H1 (cell line): ENCODE results near the gene PLA2R1. TPM values are rescaled to one million over a fixed set of nuclear protein-coding genes. Genes with fewer than 3 reads are reported as not detected.

Source experiments
- CTCF ChIA-PET: fragments of 300-600 bp; sonication (Branson Sonifier 250); formaldehyde crosslinking; loops from one replicate; lab custom pipeline; 2021; ENCODE audit not compliant: partially characterized antibody; lab: Charles Lee
- POLR2A ChIA-PET: fragments of 300-600 bp; sonication (Branson Sonifier 250); formaldehyde crosslinking; loops from one replicate; lab custom pipeline; 2021; ENCODE audit warnings: inconsistent platforms; ENCODE audit not compliant: partially characterized antibody; lab: Charles Lee
- DNase-seq, 2 experiments: peaks; one replicate each; pipeline versions ENCODE4 v3.0.0 to v3.0.0-alpha.2; 2010 to 2022; ENCODE audit warnings: low spot score in 2 of 2, low read depth in 1 of 2, mixed read lengths in 1 of 2
- FAIRE-seq: peaks from 2 replicates; lab custom pipeline; 2011; peaks lifted over from hg19 to GRCh38; lab: Jason Lieb, UNC
- H2AFZ ChIP-seq: 2 replicates; pipeline ENCODE4 v1.8.1; 2012; ENCODE audit warnings: low read length, inconsistent platforms
- H2AK5ac ChIP-seq: 2 replicates; pipeline ENCODE4 v1.6.1; 2013; ENCODE audit warnings: low read depth, low read length
- H2BK120ac ChIP-seq: replicated peaks from 2 replicates; pipeline ENCODE3; 2013; ENCODE audit warnings: low read depth, low read length, inconsistent platforms
- H2BK12ac ChIP-seq: 2 replicates; pipeline ENCODE4 v1.6.1; 2013; ENCODE audit warnings: low read depth, low read length
- H2BK15ac ChIP-seq: 2 replicates; pipeline ENCODE4 v1.6.1; 2013; ENCODE audit warnings: low read length
- H2BK20ac ChIP-seq: 2 replicates; pipeline ENCODE4 v1.6.1; 2013; ENCODE audit warnings: low read length
- H2BK5ac ChIP-seq: 2 replicates; pipeline ENCODE4 v1.6.1; 2013; ENCODE audit warnings: low read depth, low read length
- H3K14ac ChIP-seq: 2 replicates; pipeline ENCODE4 v1.6.1; 2013; ENCODE audit warnings: inconsistent platforms; ENCODE audit not compliant: insufficient read length
- H3K18ac ChIP-seq: 2 replicates; pipeline ENCODE4 v1.6.1; 2013; ENCODE audit warnings: low read length; ENCODE audit errors: extremely low read depth
- H3K23ac ChIP-seq: 2 replicates; pipeline ENCODE4 v1.6.1; 2013; ENCODE audit warnings: inconsistent platforms; ENCODE audit not compliant: insufficient read length
- H3K23me2 ChIP-seq: 2 replicates; pipeline ENCODE4 v1.6.1; 2013; ENCODE audit warnings: low read depth, low read length
- H3K27ac ChIP-seq: 2 replicates; pipeline ENCODE4 v1.6.1; 2011; ENCODE audit warnings: low read depth, low read length, inconsistent platforms
- H3K27me3 ChIP-seq, 4 experiments: replicated peaks in 1 of 4; 1 replicate in 1 of 4; 2 replicates in 3 of 4; pipeline versions ENCODE4 v1.6.1 to v1.8.1; 2011 to 2013; ENCODE audit warnings: low read length in 3 of 4, mild to moderate bottlenecking in 3 of 4, inconsistent platforms in 2 of 4, mixed read lengths in 2 of 4, moderate library complexity in 1 of 4; ENCODE audit not compliant: control insufficient read depth in 3 of 4, insufficient read depth in 3 of 4; ENCODE audit errors: extremely low read depth in 1 of 4
- H3K36me3 ChIP-seq, 4 experiments: 2 replicates each; pipeline versions ENCODE4 v1.6.1 to v1.8.1; 2011 to 2013; ENCODE audit warnings: mild to moderate bottlenecking in 4 of 4, low read length in 3 of 4, moderate library complexity in 2 of 4, control low read depth in 1 of 4, inconsistent platforms in 1 of 4; ENCODE audit not compliant: insufficient read depth in 4 of 4, control insufficient read depth in 2 of 4
- H3K4ac ChIP-seq: replicated peaks from 2 replicates; pipeline ENCODE3; 2013; ENCODE audit warnings: low read length, low read depth, mixed read lengths, inconsistent platforms; ENCODE audit not compliant: insufficient read length
- H3K4me1 ChIP-seq, 4 experiments: replicated peaks in 1 of 4; 1 replicate in 1 of 4; 2 replicates in 3 of 4; pipeline versions ENCODE4 v1.6.1 to v1.8.1; 2011 to 2013; ENCODE audit warnings: low read length in 3 of 4, inconsistent platforms in 2 of 4, mixed read lengths in 1 of 4; ENCODE audit not compliant: insufficient read depth in 4 of 4, control insufficient read depth in 3 of 4
- H3K4me2 ChIP-seq, 2 experiments: 2 replicates each; pipeline versions ENCODE4 v1.6.1 to v1.8.1; 2011 to 2013; ENCODE audit warnings: low read depth in 2 of 2, low read length in 2 of 2, control low read depth in 1 of 2, inconsistent platforms in 1 of 2, mild to moderate bottlenecking in 1 of 2; ENCODE audit not compliant: insufficient read depth in 1 of 2
- H3K4me3 ChIP-seq, 4 experiments: fragments of 200-600, 300-600 bp in 1 of 4; sonication (generic), shearing (Covaris generic), sonication (Bioruptor Twin) in 1 of 4; 2 replicates each; pipeline versions ENCODE4 v1.5.1 to v1.8.1; 2011 to 2016; ENCODE audit warnings: low read length in 4 of 4, low read depth in 3 of 4, control low read depth in 2 of 4, inconsistent platforms in 2 of 4, mild to moderate bottlenecking in 2 of 4, mixed read lengths in 1 of 4, moderate library complexity in 1 of 4; ENCODE audit not compliant: insufficient read depth in 2 of 4; ENCODE audit errors: extremely low read depth in 1 of 4
- H3K56ac ChIP-seq: replicated peaks from 2 replicates; pipeline ENCODE3; 2013; ENCODE audit warnings: low read depth, mild to moderate bottlenecking, mixed read lengths, low read length, inconsistent platforms; ENCODE audit not compliant: insufficient read length
- H3K79me1 ChIP-seq: 2 replicates; pipeline ENCODE4 v1.6.1; 2013; ENCODE audit warnings: low read depth, low read length, control low read depth
- H3K79me2 ChIP-seq, 2 experiments: 2 replicates each; pipeline versions ENCODE4 v1.6.1 to v1.8.1; 2012 to 2013; ENCODE audit warnings: low read length in 2 of 2, mild to moderate bottlenecking in 2 of 2, inconsistent platforms in 1 of 2; ENCODE audit not compliant: insufficient read depth in 2 of 2, control insufficient read depth in 1 of 2
- H3K9ac ChIP-seq, 4 experiments: replicated peaks in 1 of 4; 1 replicate in 1 of 4; 2 replicates in 3 of 4; pipeline versions ENCODE4 v1.6.1 to v1.8.1; 2011 to 2013; ENCODE audit warnings: low read depth in 3 of 4, low read length in 3 of 4, control low read depth in 2 of 4, mild to moderate bottlenecking in 2 of 4, moderate library complexity in 2 of 4, inconsistent platforms in 1 of 4; ENCODE audit errors: extremely low read depth in 1 of 4
- H3K9me3 ChIP-seq, 2 experiments: 2 replicates each; pipeline versions ENCODE4 v1.6.1 to v1.8.1; 2012 to 2013; ENCODE audit warnings: mild to moderate bottlenecking in 2 of 2, moderate library complexity in 2 of 2, control low read depth in 1 of 2, inconsistent platforms in 1 of 2, low read depth in 1 of 2, low read length in 1 of 2, mixed read lengths in 1 of 2; ENCODE audit not compliant: insufficient read depth in 2 of 2
- H4K20me1 ChIP-seq, 2 experiments: replicated peaks in 1 of 2; 2 replicates each; pipeline versions ENCODE3 to v1.8.1; 2011 to 2013; ENCODE audit warnings: inconsistent platforms in 2 of 2, low read length in 2 of 2, mild to moderate bottlenecking in 1 of 2; ENCODE audit not compliant: insufficient read depth in 2 of 2, control insufficient read depth in 1 of 2
- H4K5ac ChIP-seq: 2 replicates; pipeline ENCODE4 v1.6.1; 2013; ENCODE audit warnings: low read length, low read depth, mixed read lengths, inconsistent platforms; ENCODE audit not compliant: insufficient read length
- H4K8ac ChIP-seq: 2 replicates; pipeline ENCODE4 v1.8.0; 2013; ENCODE audit warnings: mild to moderate bottlenecking, moderate library complexity, low read length, inconsistent platforms; ENCODE audit not compliant: insufficient read depth; ENCODE audit errors: extremely low read depth
- H4K91ac ChIP-seq: replicated peaks from 2 replicates; pipeline ENCODE3; 2013; ENCODE audit warnings: low read length, mixed read lengths, inconsistent platforms; ENCODE audit not compliant: insufficient read length
- CHD1 ChIP-seq: IDR thresholded peaks from 2 replicates; pipeline ENCODE4 v1.6.1; 2012; ENCODE audit warnings: low read depth, low read length, improper control_type of control experiment
- CTCF ChIP-seq, 3 experiments: IDR thresholded peaks; 1 replicate in 2 of 3; 2 replicates in 1 of 3; pipeline versions ENCODE4 v1.5.1 to v1.6.1; 2011; ENCODE audit warnings: low read length in 3 of 3, mild to moderate bottlenecking in 3 of 3, inconsistent platforms in 2 of 3, low read depth in 1 of 3, moderate library complexity in 1 of 3; ENCODE audit not compliant: insufficient read depth in 1 of 3; ENCODE audit errors: control extremely low read depth in 1 of 3
- KDM5A ChIP-seq: fragments of 200-600 bp; IDR thresholded peaks from 2 replicates; pipeline ENCODE4 v1.7.1; 2012; ENCODE audit warnings: mild to moderate bottlenecking, low read length, inconsistent platforms, mixed read lengths
- PHF8 ChIP-seq: fragments of 200-600 bp; sonication (generic); conservative IDR thresholded peaks from 2 replicates; pipeline ENCODE4 v1.7.1; 2012; ENCODE audit warnings: low read depth, mild to moderate bottlenecking, inconsistent platforms, low read length, moderate library complexity
- POLR2AphosphoS5 ChIP-seq: IDR thresholded peaks from 2 replicates; pipeline ENCODE4 v1.6.1; 2011; ENCODE audit warnings: low read depth, low read length
- RAD21 ChIP-seq, 2 experiments: IDR thresholded peaks in 1 of 2; conservative IDR thresholded peaks in 1 of 2; 2 replicates each; pipeline ENCODE4 v1.6.1; 2011; ENCODE audit warnings: low read depth in 2 of 2, low read length in 2 of 2, improper control_type of control experiment in 1 of 2, inconsistent platforms in 1 of 2, mild to moderate bottlenecking in 1 of 2, moderate library complexity in 1 of 2
- TEAD4 ChIP-seq: IDR thresholded peaks from 2 replicates; pipeline ENCODE4 v1.6.1; 2012; ENCODE audit warnings: low read depth, low read length, inconsistent platforms, mixed read lengths
- WGBS, 2 experiments: shearing (Covaris generic) in 1 of 2; methylation state at CpG; one replicate each; pipeline versions ENCODE4 v1.1.6 to v1.1.7; 2013 to 2015; ENCODE audit warnings: low lambda C conversion rate in 2 of 2, mixed read lengths in 2 of 2, inconsistent platforms in 1 of 2, low coverage in 1 of 2, missing lambda C conversion rate in 1 of 2; ENCODE audit not compliant: insufficient replicate concordance in 2 of 2, insufficient coverage in 1 of 2, insufficient read length in 1 of 2; ENCODE audit errors: extremely low coverage in 1 of 2, missing lambda C conversion rate in 1 of 2; 5-methylcytosine and 5-hydroxymethylcytosine counted together
- polyA plus RNA-seq, 7 experiments: library from polyadenylated mRNA; depleted of rRNA in 3 of 7; stranded (reverse) in 5 of 7; unstranded in 2 of 7; fragments of >200 nt in 5 of 7; fragments of 200-250 nt in 2 of 7; gene quantifications; 1 replicate in 5 of 7; 2 replicates in 1 of 7; 4 replicates in 1 of 7; pipeline versions ENCODE4 v1.2.1 to v1.2.3, GENCODE V29; 2011 to 2013; ENCODE audit warnings: missing spikeins in 2 of 7, mixed read lengths in 2 of 7
- total RNA-seq: library from RNA; stranded (reverse); fragmentation: NEBNext Ultra II Directional; extraction: Animal tissue kit (Norgen Biotek cat#: 25700); gene quantifications from 2 replicates; pipeline ENCODE4 v1.2.1, GENCODE V29; 2021

The PLA2R1 gene
- total and polyA plus RNA-seq, 2 of the 8 experiments (the other 6 are each of a cell fraction or from before 2014, with no cell fraction given): 0.65 to 1.5 TPM

- no peak for DNase-seq
Measured at GRCh38 chr2:159926695-159927094, 135.7 kb downstream of the PLA2R1 start.

More at GRCh38 chr2:159926695-159927094, 135.7 kb downstream of the PLA2R1 start:
- Histone ChIP-seq H4K5ac (no peak overlapping the region), H4K91ac (no peak overlapping the region), H3K27me3 (no peaks in the 10 kb centered on the region), H3K23me2 (no peaks in the 10 kb centered on the region), H3K4me2 (no peak overlapping the region), H4K20me1 (no peaks in the 10 kb centered on the region), H3K36me3 (no peaks in the 10 kb centered on the region), H3K9me3 (no peaks in the 10 kb centered on the region), H3K4ac (no peak overlapping the region), H4K8ac (no peak overlapping the region), H2BK5ac (no peak overlapping the region), H3K9ac (no peak overlapping the region), H3K79me1 (no peaks in the 10 kb centered on the region), H3K4me3 (no peak overlapping the region), H3K23ac (no peak overlapping the region), H3K18ac (no peak overlapping the region), H2BK12ac (no peak overlapping the region), H2BK120ac (no peak overlapping the region), H3K27ac (no peak overlapping the region), H3K14ac (no peak overlapping the region), H3K4me1 (no peaks in the 10 kb centered on the region), H2BK15ac (no peak overlapping the region), H2AK5ac (no peak overlapping the region), H2AFZ (peak overlapping the region; percentile 86; the same call in 1 of the 2 replicates), H3K79me2 (no peaks in the 10 kb centered on the region), H2BK20ac (no peak overlapping the region), H3K56ac (no peak overlapping the region)
- ChIA-PET CTCF (interaction anchor here (0.6 to 3.0 kb wide), 10 partner anchors 9 to 67 kb away, joined by 3 to 14 read pairs (median 4); no protein-coding TSS in a partner anchor), POLR2A (no interaction called here)
- TF ChIP-seq PHF8: no peak
- TF ChIP-seq RAD21 (IDR thresholded peaks at IDR 0.05 in 1 of 2, conservative IDR thresholded peaks at IDR 0.05 in 1 of 2; ENCODE audit: low read depth in 2 of 2, low read length in 2 of 2): peak; percentile 15 to 25; a peak in 1 of 4 replicates
- TF ChIP-seq TEAD4: peak; percentile 49; the same call in 1 of the 2 replicates
- no peak for TF ChIP-seq CHD1
- no peak for TF ChIP-seq KDM5A
- no peak for TF ChIP-seq POLR2AphosphoS5
- TF ChIP-seq CTCF (IDR thresholded peaks at IDR 0.05; ENCODE audit: control extremely low read depth in 1 of 3, insufficient read depth in 1 of 3, low read depth in 1 of 3, low read length in 3 of 3): peak; percentile 19 to 66 (median 64); a peak in 3 of 4 replicates
- WGBS, 2 experiments: 90% methylated on average over 2 of the region's 2 CpGs; no CpG with 5 or more reads in 1 of the 2 experiments
- FAIRE-seq: no peak
